Activated CD8-positive, alpha-beta memory T cell treated with anti-CD3 and anti-CD28 coated beads, Interleukin-2, amount 50 U/mL, for 1 hour (primary cell): Measurements from ENCODE around the gene HLA-DRA.

Experiments
- DNase-seq: peaks from one replicate; pipeline ENCODE4 v3.0.0-alpha.2; 2020; ENCODE audit errors: extremely low read depth

The HLA-DRA gene

GRCh38 chr6:32475392-32476206 lies 35.9 kb downstream of the HLA-DRA start:
- no peak for DNase-seq

GRCh38 chr6:32483968-32484613 lies 44.4 kb downstream of the HLA-DRA start:
- DNase-seq = no peak

- no peak for DNase-seq
Measured at GRCh38 chr6:32484614-32484998, 44.9 kb downstream of the HLA-DRA start.

GRCh38 chr6:32488083-32488482 lies 48.4 kb downstream of the HLA-DRA start:
- DNase-seq = no peak

- no peak for DNase-seq
Measured at GRCh38 chr6:32491700-32492099, 52.0 kb downstream of the HLA-DRA start.

GRCh38 chr6:32492351-32492750 lies 52.7 kb downstream of the HLA-DRA start:
- no peak for DNase-seq
